ENCODE data around the gene SEM1. TPM values are rescaled to one million over a fixed set of nuclear protein-coding genes. Genes with fewer than 3 reads are reported as not detected.
"Not testable (repeated sequence)": the region's sequence is repeated elsewhere in the genome, so short reads cannot be mapped to it uniquely, and the experiment has no call there.

The SEM1 gene
- total and polyA plus RNA-seq, 3 donors from 2014 or later, result 56.3 to 267 (median 59.7) TPM

- Histone ChIP-seq H3K4me3 (no peak overlapping the region), H3K4me1 (no peaks in the 10 kb centered on the region), H3K36me3 (ENCODE audit: low read depth, missing control alignments) (no peaks in the 10 kb centered on the region), H3K27me3 (no peaks in the 10 kb centered on the region), H3K9me3 (no peaks in the 10 kb centered on the region), H3K27ac (no peak overlapping the region)
- intact Hi-C loops (cut with DNase I; ENCODE audit: low total_unique reads), result no loop called here
- TF ChIP-seq, protein P1, sequence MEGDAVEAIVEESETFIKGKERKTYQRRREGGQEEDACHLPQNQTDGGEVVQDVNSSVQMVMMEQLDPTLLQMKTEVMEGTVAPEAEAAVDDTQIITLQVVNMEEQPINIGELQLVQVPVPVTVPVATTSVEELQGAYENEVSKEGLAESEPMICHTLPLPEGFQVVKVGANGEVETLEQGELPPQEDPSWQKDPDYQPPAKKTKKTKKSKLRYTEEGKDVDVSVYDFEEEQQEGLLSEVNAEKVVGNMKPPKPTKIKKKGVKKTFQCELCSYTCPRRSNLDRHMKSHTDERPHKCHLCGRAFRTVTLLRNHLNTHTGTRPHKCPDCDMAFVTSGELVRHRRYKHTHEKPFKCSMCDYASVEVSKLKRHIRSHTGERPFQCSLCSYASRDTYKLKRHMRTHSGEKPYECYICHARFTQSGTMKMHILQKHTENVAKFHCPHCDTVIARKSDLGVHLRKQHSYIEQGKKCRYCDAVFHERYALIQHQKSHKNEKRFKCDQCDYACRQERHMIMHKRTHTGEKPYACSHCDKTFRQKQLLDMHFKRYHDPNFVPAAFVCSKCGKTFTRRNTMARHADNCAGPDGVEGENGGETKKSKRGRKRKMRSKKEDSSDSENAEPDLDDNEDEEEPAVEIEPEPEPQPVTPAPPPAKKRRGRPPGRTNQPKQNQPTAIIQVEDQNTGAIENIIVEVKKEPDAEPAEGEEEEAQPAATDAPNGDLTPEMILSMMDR (IDR thresholded peaks at IDR 0.05), result no peak
- 73 to 93% methylated on average over 5 of the region's 5 CpGs for WGBS, 2 donors
- no peak for DNase-seq
Observed at GRCh38 chr7:96667026-96667425, 42.6 kb downstream of the SEM1 start.

DNA sequence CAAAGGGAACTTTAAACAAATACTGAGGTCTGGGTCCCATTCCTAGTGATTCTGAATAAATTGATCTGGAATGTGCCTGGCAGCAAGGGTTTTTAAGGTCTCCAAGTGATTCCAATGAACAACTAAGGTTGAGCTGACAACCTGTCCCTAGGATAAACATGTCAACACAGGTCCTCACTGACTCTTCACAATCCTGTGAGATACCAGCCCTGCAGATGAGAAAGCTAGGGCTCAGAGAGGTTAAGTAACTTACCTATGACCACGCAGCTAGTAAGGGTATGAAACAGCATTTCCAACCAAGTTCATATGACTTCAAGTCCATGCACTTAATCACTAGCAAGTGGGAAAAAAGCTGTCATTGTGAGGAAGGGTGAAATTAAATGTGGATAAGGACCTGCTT is 44.0 kb downstream of the SEM1 start:
- 87 to 91% methylated on average over 1 of the region's 1 CpG for WGBS, 2 donors
- H3K27me3 ChIP-seq, result no peaks in the 10 kb centered on the region
- H3K27ac ChIP-seq, result no peak overlapping the region
- no peaks in the 10 kb centered on the region for H3K36me3 ChIP-seq (ENCODE audit: low read depth, missing control alignments)
- no peak for DNase-seq
- TF ChIP-seq, protein P1 (IDR thresholded peaks at IDR 0.05), result no peak
- no peak for TF ChIP-seq POLR2A (IDR thresholded peaks at IDR 0.05)
- intact Hi-C loops (cut with DNase I; ENCODE audit: low total_unique reads), result no loop called here
- no peaks in the 10 kb centered on the region for H3K4me1 ChIP-seq
- no peak overlapping the region for H3K4me3 ChIP-seq
- no peaks in the 10 kb centered on the region for H3K9me3 ChIP-seq

- 85 to 93% methylated on average over 2 of the region's 2 CpGs for WGBS, 2 donors
- DNase-seq, result no peak
- Histone ChIP-seq H3K27ac (no peak overlapping the region), H3K27me3 (no peaks in the 10 kb centered on the region), H3K4me1 (no peaks in the 10 kb centered on the region), H3K4me3 (no peak overlapping the region), H3K9me3 (no peaks in the 10 kb centered on the region), H3K36me3 (ENCODE audit: low read depth, missing control alignments) (no peaks in the 10 kb centered on the region)
- intact Hi-C loops (cut with DNase I; ENCODE audit: low total_unique reads), result no loop called here
- TF ChIP-seq POLR2A (IDR thresholded peaks at IDR 0.05), result no peak
- TF ChIP-seq, protein P1 (IDR thresholded peaks at IDR 0.05), result no peak
Observed at GRCh38 chr7:96664793-96665192, 44.9 kb downstream of the SEM1 start.

GRCh38 chr7:96663871-96664445 is 45.7 kb downstream of the SEM1 start:
- Histone ChIP-seq H3K27ac (no peak overlapping the region), H3K27me3 (no peaks in the 10 kb centered on the region), H3K4me1 (no peaks in the 10 kb centered on the region), H3K4me3 (no peak overlapping the region), H3K9me3 (no peaks in the 10 kb centered on the region), H3K36me3 (ENCODE audit: low read depth, missing control alignments) (no peaks in the 10 kb centered on the region)
- intact Hi-C loops (cut with DNase I; ENCODE audit: low total_unique reads), result no loop called here
- TF ChIP-seq, protein P1 (IDR thresholded peaks at IDR 0.05), result no peak
- no peak for TF ChIP-seq POLR2A (IDR thresholded peaks at IDR 0.05)
- 73 to 82% methylated on average over 3 of the region's 3 CpGs for WGBS, 2 donors
- DNase-seq, result no peak

- Histone ChIP-seq H3K27ac (no peak overlapping the region), H3K27me3 (no peaks in the 10 kb centered on the region), H3K9me3 (no peaks in the 10 kb centered on the region), H3K36me3 (ENCODE audit: low read depth, missing control alignments) (no peaks in the 10 kb centered on the region), H3K4me1 (no peaks in the 10 kb centered on the region), H3K4me3 (no peak overlapping the region)
- DNase-seq, result no peak
- intact Hi-C loops (cut with DNase I; ENCODE audit: low total_unique reads), result no loop called here
- WGBS, 2 donors, result 86 to 93% methylated on average over 2 of the region's 2 CpGs
- no peak for TF ChIP-seq POLR2A (IDR thresholded peaks at IDR 0.05)
Observed at GRCh38 chr7:96663457-96663856, 46.2 kb downstream of the SEM1 start.

- intact Hi-C loops (cut with DNase I; ENCODE audit: low total_unique reads); H3K27ac ChIP-seq; H3K9me3 ChIP-seq; H3K27me3 ChIP-seq; H3K4me3 ChIP-seq; DNase-seq; H3K4me1 ChIP-seq; H3K36me3 ChIP-seq (ENCODE audit: low read depth, missing control alignments): not testable (repeated sequence)
- 88 to 91% methylated on average over 3 of the region's 3 CpGs for WGBS, 2 donors
Observed at GRCh38 chr7:96662151-96662550, 47.5 kb downstream of the SEM1 start.

Measured in testis (tissue), 3 donors.